HS-27A (cell line): ENCODE measurements around the gene KLHL22.
A peak's percentile ranks its signal among the peaks of the same experiment; 100 is the strongest.
"Not testable (repeated sequence)": the region's sequence is repeated elsewhere in the genome, so short reads cannot be mapped to it uniquely, and the experiment has no call there.

Experiments used
- DNase-seq: peaks from one replicate; pipeline ENCODE4 v3.0.0-alpha.2; 2012; ENCODE audit warnings: low read depth, missing footprints

KLHL22 gene

GRCh38 chr22:20399866-20400605 is 95.6 kb downstream of the KLHL22 start:
- no peak for DNase-seq

- no peak for DNase-seq
These were observed 97.2 kb downstream of the KLHL22 start for GRCh38 chr22:20398420-20398819.

GRCh38 chr22:20397498-20397897 is 98.1 kb downstream of the KLHL22 start:
- no peak for DNase-seq

GRCh38 chr22:20396639-20397038 is 99.0 kb downstream of the KLHL22 start:
- DNase-seq: no peak

- no peak for DNase-seq
These were observed 99.7 kb downstream of the KLHL22 start for GRCh38 chr22:20395907-20396287.

GRCh38 chr22:20395181-20395906 is 100.3 kb downstream of the KLHL22 start:
- no peak for DNase-seq

GRCh38 chr22:20393705-20394476 is 101.7 kb downstream of the KLHL22 start, which contains the start of gene ZNF74:
TSS of gene ZNF74 (plus strand) at chr22:20394151. CDS start at chr22:20394629, 478 bp downstream.
- peak; percentile 46 for DNase-seq

- DNase-seq: no peak
These were observed 102.5 kb downstream of the KLHL22 start for GRCh38 chr22:20392983-20393704.

- DNase-seq: not testable (repeated sequence)
These were observed 103.2 kb downstream of the KLHL22 start for GRCh38 chr22:20392365-20392881.
